Measurements from ENCODE around the gene HACL1. TPM values are rescaled to one million over a fixed set of nuclear protein-coding genes. Genes with fewer than 3 reads are reported as not detected.
A peak's percentile ranks its signal among the peaks of the same experiment; 100 is the strongest.
"Not testable (repeated sequence)": the region's sequence is repeated elsewhere in the genome, so short reads cannot be mapped to it uniquely, and the experiment has no call there.

The HACL1 gene
- total RNA-seq, 1 donor from 2014 or later: 33.4 TPM

GRCh38 chr3:15581471-15582394, 19.6 kb downstream of the HACL1 start:
- DNase-seq (ENCODE audit: low read depth in 2 of 2): no peak

- no peak for DNase-seq (ENCODE audit: low read depth in 2 of 2)
These were observed 22.3 kb downstream of the HACL1 start for GRCh38 chr3:15579051-15579450.

DNA sequence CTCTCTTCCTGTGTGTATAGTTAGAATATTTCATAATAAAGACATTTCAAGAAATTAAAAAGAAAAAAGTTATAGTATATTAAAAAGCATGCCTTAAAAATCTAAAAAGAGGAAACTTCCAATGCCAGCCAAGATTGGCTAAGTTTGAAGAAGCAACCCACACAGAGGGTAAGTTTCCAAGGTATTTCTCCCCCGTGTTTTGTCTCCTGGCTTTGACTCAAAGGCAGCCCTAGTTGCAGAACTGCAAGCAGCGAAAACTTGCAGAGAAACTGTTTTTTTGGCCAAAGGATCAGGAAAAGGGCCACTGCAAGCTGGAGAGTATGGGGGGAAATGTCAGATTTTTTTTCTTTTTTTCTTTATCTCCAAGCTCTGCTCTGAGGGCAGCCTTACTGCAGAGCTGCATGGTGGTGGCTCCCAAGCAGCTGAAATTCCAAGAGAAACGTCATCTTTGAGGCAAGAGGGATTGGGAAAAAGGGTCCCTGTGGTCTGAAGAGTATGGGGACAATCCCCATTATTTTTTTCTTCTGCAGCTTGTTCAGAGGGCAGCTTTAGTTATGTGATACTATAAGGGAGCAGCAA, 23.0 kb downstream of the HACL1 start:
- DNase-seq (ENCODE audit: low read depth in 2 of 2): no peak

DNA sequence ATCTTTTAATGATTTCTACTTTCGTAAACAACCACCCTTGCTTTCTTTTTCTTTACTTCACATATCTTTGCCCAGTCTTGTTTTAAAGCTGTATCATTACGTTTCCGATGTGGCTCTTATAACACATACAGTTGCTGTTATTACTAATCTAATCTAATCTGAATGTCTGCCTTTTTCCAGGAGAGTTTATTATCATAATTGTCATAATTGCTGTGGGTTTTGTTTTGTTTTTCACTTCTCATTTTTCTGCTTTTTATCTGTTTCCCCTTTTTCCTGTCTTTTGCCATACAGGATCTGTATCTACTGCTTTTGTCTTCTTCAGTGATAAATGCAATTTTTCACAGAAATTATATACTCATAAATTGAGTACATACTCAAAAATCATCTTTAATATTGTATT, 24.9 kb downstream of the HACL1 start:
- no peak for DNase-seq (ENCODE audit: low read depth in 2 of 2)

GRCh38 chr3:15575446-15575845, 25.9 kb downstream of the HACL1 start:
- DNase-seq (ENCODE audit: low read depth in 2 of 2): no peak

GRCh38 chr3:15572138-15572537, 29.2 kb downstream of the HACL1 start:
- DNase-seq (ENCODE audit: low read depth in 2 of 2): no peak

GRCh38 chr3:15563190-15563589, 38.2 kb downstream of the HACL1 start:
- no peak for DNase-seq (ENCODE audit: low read depth in 2 of 2)

DNA sequence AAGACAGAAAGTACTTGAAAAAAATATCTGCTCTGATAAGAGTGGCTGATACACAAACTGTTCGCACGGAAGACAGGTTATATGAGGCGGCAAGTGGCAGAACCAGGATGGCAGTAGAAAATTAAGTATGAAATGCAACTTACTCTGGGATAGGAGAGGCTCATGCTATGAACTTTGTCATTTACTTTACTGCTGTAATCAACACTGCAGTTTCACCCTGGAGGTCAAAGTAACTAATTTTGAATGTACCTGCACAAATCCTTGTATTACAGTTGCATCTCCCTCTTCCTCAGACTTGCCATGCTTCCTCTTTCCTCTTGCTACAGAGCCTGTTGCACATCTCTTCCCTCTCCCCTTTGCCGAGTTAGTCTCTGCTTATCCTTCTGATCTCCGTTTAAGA, 38.8 kb downstream of the HACL1 start:
- no peak for DNase-seq (ENCODE audit: low read depth in 2 of 2)

GRCh38 chr3:15558581-15558980, 42.8 kb downstream of the HACL1 start:
- no peak for DNase-seq (ENCODE audit: low read depth in 2 of 2)

DNA sequence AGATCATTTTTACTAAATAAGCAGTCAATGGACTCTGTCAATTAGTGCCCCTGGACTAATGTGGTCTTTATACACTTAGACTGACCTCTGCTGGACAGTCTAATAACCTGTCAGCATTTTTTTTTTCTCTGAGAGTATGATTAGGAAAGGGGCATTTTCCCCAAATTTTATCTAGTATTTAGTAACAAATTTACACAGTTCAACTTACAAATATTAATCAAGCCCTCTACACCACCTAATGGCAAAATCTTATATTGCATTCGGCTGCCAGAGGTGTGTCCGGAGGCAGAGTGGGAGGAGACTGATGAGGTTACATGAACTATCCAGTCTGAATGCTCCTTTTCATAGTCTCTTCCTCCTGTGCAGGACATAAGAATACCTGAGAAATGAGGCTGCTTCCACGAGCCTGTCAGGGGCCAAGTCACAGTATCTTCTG, 43.8 kb downstream of the HACL1 start:
- DNase-seq (ENCODE audit: low read depth in 2 of 2): peak; percentile 81 to 85

DNA sequence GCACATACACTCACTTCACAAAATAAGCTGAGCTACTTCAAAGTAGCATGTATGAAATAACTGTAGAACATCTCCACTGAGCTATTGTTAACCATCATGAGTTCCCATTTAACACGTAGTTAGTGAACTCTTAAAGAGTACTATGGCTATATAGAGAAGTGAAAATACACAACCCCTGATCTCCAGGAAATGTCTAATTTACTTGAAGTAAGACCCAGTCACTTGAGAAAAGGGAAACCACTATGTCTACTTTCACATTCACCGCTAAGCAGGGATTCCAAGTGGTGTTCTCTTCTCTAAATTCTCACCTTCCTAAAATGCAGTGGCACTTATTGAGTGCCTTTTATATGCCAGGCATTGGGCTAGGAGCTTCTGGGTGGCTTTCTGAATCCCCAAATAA, 44.9 kb downstream of the HACL1 start:
- DNase-seq (ENCODE audit: low read depth in 2 of 2): no peak

- no peak for DNase-seq (ENCODE audit: low read depth in 2 of 2)
These were observed 47.6 kb downstream of the HACL1 start for GRCh38 chr3:15553749-15554148.

DNA sequence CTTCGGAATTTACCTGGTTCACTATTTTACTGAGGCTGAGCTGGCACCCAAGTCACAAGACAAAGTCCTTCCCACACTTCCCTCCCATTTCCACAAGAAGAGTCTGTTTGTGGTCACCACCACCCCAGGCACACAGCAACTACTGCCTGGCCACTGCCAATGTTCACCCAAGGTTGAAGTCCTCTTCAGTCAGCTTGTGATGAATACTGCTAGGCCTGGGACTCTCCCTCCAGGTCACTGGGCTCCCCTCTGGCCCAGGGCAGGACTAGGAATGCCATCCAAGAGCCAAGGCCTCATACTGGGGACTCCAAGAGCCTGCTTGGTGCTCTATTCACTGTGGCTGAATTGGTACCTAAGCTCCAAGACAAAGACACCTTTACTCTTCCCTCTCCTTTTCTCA, 49.5 kb downstream of the HACL1 start:
- no peak for DNase-seq (ENCODE audit: low read depth in 2 of 2)

GRCh38 chr3:15549846-15550245, 51.5 kb downstream of the HACL1 start:
- DNase-seq (ENCODE audit: low read depth in 2 of 2): no peak

- DNase-seq (ENCODE audit: low read depth in 2 of 2): peak; percentile 77 to 81
These were observed 58.8 kb downstream of the HACL1 start for GRCh38 chr3:15542614-15543013.

DNA sequence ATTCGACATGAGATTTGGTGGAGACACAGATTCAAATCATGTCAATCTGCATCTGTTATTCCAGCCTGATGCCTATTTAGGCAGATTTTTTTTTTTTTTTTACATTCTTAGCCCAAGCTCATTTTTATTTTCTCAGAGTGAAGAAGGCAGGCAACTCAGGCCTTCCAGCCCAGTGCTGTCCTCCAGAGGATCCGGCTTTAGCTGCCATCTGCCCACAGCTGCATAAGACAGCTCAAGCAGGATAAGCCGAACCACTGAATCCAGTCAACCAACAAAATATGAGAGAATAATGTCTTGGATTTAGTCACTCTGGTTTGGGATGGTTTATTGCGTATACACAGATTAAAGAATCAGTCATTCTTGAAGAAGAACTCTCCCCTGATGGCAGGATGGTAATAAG, 60.0 kb downstream of the HACL1 start:
- no peak for DNase-seq (ENCODE audit: low read depth in 2 of 2)

DNA sequence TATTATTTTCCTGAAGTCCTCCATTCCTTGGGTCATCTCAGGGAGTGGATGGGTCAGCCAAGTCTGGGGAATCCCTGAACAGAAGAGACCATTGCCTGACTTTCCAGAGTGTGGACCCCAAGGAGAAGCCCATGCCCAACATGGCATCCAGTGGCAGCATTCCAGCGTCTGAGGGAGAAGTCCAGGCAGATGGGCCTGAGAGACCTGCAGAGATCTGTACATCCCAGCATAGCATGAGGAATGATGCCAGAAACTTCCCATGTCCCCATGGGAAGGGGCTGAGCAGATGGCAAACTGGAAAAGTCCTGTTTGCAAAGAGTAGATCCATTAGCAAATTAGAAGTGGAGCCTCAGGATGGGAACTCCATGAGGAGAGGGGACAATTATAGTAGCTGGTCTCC, 62.3 kb downstream of the HACL1 start:
- no peak for DNase-seq (ENCODE audit: low read depth in 2 of 2)

DNA sequence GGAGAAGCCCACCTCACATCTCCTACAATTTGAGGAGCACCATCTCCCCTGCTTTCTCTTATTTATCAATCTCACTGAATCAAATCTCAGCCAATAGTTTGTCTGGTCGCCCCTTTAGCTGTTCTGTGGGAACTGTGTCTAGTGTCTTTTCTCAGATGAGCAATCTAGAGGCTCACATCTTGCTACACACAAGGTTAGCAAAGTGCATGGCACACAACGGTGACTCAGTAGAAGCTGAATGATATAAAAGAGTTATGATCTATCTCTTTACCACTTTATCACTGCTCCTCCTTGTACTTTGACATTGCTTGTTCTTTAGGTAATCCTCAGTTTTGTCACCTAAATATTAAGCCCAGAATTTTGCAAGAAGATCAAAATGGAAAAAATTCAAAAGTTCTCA, 63.0 kb downstream of the HACL1 start:
- no peak for DNase-seq (ENCODE audit: low read depth in 2 of 2)

GRCh38 chr3:15536856-15537255, 64.5 kb downstream of the HACL1 start:
- no peak for DNase-seq (ENCODE audit: low read depth in 2 of 2)

GRCh38 chr3:15535732-15536131, 65.6 kb downstream of the HACL1 start:
- DNase-seq (ENCODE audit: low read depth in 2 of 2): no peak

DNA sequence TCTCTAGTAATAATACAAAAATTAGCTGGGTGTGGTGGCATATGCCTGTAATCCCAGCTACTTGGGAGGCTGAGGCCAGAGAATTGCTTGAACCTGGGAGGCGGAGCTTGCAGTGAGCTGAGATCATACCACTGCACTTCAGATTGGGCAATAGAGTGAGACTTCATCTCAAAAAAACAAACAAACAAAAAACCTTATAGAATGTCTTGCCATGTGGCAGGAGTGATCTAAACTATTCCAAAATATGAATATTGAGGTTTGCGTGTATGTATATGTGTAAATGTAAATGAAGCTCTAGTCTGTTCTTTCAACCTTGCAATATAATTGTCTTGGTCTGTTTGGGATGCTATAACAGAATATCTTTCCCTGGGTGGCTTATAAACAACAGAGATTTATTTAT, 68.8 kb downstream of the HACL1 start:
- DNase-seq (ENCODE audit: low read depth in 2 of 2): not testable (repeated sequence)

GRCh38 chr3:15531346-15531745, 70.0 kb downstream of the HACL1 start:
- DNase-seq (ENCODE audit: low read depth in 2 of 2): no peak

All from dermis microvascular lymphatic vessel endothelial cell (primary cell).